SK-N-MC (cell line): ENCODE measurements around the gene PRCP.

ENCODE experiments used
- EZH2 ChIP-seq: fragments of 200-600 bp; sonication (generic); IDR thresholded peaks from one replicate; pipeline ENCODE4 v1.6.1; 2017; ENCODE audit warnings: antibody characterized with exemption
- POLR2AphosphoS5 ChIP-seq: IDR thresholded peaks from 2 replicates; pipeline ENCODE4 v1.6.1; 2012; ENCODE audit warnings: mild to moderate bottlenecking, low read depth, low read length, borderline replicate concordance

DNA sequence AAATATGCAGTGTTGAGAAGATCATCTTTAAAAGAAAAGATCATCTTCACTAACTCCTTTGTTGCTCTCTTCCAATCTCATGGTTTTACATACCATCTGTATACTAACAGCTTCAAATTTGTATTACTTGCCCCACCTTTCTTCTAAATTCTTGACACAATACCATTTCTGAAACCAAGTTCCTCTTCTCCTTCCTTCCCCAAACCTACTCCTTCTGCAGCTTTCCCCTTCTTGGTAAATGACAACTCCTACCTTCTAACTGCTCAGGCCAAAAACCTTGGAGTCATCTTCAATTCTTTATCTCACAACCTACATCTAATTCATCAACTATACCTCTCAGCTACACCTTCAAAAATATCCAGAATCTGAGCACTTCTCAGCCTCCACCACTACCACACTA, 9.3 kb downstream of the PRCP start:
- no peak for TF ChIP-seq EZH2
- TF ChIP-seq POLR2AphosphoS5, result no peak
